B cell (primary cell): ENCODE data around the gene B3GALT6.

Experiments used
- CTCF ChIP-seq: fragments of 200-600 bp; IDR thresholded peaks from one replicate; pipeline ENCODE4 v1.8.0; 2022; ENCODE audit warnings: antibody characterized with exemption, mild to moderate bottlenecking
- EZH2 ChIP-seq: IDR thresholded peaks from 2 replicates; pipeline ENCODE4 v1.6.1; 2012; ENCODE audit warnings: borderline replicate concordance, low read depth, mild to moderate bottlenecking, moderate library complexity, low read length; ENCODE audit not compliant: insufficient read depth, poor library complexity, severe bottlenecking

- TF ChIP-seq CTCF (no peak), EZH2 (no peak)
These were observed 22.6 kb downstream of the B3GALT6 start for GRCh38 chr1:1254667-1254998.
